HG02943 (cell line): ENCODE results near the gene AMN1.

Experiments
- ATAC-seq: cut with Tn5 transposase; IDR thresholded peaks from one replicate; pipeline ENCODE4 v1.9.1; 2021; ENCODE audit warnings: mild to moderate bottlenecking, low read depth, moderate library complexity; ENCODE audit not compliant: unreplicated experiment

The AMN1 gene

GRCh38 chr12:31633464-31633863 is 95.4 kb downstream of the AMN1 start:
- no peak for ATAC-seq

- no peak for ATAC-seq
Observed at GRCh38 chr12:31631809-31632208, 97.0 kb downstream of the AMN1 start.

- ATAC-seq: no peak
Observed at GRCh38 chr12:31631023-31631724, 97.6 kb downstream of the AMN1 start.

- no peak for ATAC-seq
Observed at GRCh38 chr12:31629756-31630732, 98.8 kb downstream of the AMN1 start.

GRCh38 chr12:31627456-31628054 is 101.3 kb downstream of the AMN1 start:
- no peak for ATAC-seq

- ATAC-seq: no peak
Observed at GRCh38 chr12:31626270-31626995, 102.4 kb downstream of the AMN1 start.

- no peak for ATAC-seq
Observed at GRCh38 chr12:31622038-31622437, 106.8 kb downstream of the AMN1 start.
